GM20431 (cell line): Measurements from ENCODE around the gene CBLL1.

Experiments
- in situ Hi-C: fragments of 300-500 bp; cut with MseI, MboI; formaldehyde crosslinking; loops from one replicate; pipeline ENCODE4 v1.15.0; 2020; ENCODE audit warnings: low sequenced_read_pairs; ENCODE audit not compliant: unreplicated experiment

Gene CBLL1

DNA sequence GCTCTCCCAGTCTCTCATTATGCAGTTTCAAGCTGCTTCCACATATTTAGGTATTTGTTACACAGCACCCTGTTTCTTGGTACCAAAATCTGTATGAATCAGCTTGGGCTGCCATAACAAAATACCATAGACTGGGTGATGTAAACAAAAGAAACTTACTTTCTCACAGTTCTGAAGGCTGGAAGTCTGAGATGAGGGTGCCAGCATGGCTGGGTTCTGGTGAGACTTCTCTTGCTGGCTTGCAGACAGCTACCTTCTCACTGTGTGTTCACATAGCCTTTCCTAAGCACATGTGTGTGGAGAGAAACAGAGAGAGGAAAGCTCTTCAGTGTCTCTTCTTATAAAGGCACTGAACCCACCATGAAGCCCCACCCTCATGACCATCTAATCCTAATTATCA is 15.7 kb upstream of the CBLL1 start:
- in situ Hi-C loops: no loop called here

DNA sequence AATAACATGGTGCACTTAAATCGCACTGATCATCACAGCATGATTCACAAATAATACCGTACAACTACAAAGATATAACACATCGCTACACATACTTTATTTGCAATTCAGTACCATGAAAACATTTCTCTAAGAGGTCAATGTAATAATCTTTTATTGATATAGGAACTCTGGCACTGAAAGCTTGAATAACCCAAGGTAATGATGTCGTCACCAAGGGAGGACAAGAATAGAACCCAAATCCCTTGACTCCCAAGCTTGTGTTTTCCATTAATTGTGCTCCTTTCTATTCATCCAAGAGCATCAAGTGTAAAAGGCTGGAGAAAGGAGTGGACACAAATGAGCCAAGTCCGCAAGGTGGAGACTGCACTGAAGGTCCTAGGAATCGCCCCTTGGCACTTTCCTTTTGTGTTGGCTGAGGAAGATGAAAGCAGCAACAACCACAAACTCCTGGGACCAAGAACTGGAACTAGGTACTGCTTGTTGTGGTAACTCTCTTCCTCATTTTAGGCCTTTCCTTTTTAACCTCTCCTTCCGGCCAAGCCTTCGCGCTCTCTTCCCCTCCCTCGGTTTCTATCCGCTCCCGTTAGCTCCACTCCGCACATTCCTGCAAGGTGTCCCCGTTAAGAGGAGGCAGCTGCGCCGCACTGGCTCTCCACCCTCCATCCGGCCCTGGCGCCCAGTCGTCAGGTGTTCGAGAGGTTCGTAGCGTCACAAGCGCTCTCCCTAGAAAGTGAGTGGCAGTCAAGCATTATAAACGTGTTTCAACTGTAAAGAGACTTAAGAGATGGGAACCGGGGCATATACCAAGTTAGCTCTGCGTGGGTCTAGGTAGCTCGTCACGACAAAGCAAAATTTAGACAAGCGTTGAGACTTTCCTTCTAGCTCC is 1.0 kb upstream of the CBLL1 start:
- in situ Hi-C loops: no loop called here

DNA sequence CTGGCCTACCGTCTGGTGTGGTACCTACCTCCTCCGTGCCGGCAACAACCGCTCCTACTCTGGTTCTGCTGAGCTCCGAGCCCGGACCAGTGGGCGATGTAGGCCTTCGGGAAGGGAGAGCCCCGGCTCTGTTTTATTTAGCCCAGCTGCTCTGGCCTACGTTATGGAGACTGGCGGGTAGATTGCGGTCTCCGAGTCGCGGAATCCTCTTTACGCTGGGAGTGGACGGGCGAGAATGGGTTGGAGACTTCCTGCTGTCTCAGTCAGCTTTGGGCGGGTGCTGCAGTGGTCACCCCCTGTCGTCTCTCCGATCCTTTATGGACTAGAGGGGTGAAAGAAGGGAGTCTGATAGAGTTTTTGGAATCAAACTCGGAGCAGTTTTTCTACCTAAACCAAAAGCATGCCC is 406 bp downstream of the CBLL1 start:
- in situ Hi-C loops: no loop called here

DNA sequence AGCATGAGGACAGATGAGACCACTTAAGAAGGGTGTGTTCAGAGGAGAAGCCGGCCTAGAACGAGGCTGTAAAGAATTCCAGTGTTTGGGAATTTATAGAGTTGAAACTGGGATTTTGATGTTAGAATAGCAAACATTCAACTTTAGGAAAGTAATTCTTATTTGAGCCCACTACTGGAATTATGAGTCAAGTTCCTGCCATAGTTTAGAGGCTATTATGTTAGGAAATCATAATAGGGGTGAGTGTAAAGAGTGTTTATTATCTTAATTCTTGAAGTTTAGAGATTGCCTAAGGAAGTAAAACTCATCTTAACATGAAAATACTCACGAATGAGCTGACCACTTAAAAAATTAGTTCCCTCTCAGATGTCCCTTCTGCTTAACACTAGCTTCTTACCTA is 2.1 kb downstream of the CBLL1 start:
- in situ Hi-C loops: no loop called here

DNA sequence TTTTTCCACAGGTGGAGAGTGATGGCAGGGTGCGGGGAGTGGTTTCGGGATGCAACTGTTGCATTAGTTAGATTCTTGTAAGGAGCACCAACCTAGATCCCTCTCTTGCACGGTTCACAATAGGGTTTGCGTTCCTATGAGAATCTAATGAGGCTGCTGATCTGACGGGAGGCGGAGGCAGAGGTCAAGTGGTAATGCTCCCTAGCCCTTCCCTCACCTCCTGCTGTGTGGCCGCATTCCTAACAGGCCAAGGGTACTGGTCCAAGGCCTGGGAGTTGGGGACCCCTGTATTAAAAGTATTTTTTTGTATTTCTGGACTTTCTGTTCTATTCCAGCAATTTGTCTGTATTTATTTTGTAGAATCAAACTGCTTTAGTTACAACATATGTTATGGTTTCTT is 7.2 kb downstream of the CBLL1 start:
- in situ Hi-C loops: no loop called here

DNA sequence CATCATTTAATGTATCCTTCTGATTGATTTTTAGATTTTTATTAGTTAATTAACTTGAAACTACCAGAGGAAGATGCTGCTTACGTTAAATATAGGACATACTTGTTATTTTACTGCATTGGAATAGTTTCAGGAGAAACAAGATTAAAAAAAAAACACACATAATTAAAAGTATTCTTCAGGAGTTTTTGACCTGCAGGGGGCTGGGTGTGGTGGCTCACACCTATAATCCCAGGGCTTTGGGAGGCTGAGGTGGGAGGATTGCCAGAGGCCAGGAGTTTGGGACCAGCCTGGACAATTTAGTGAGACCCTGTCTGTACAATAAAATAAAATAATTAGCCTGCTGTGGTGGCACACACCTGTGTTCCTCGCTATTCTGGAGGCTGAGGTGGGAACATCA is 10.7 kb downstream of the CBLL1 start:
- in situ Hi-C loops: no loop called here

DNA sequence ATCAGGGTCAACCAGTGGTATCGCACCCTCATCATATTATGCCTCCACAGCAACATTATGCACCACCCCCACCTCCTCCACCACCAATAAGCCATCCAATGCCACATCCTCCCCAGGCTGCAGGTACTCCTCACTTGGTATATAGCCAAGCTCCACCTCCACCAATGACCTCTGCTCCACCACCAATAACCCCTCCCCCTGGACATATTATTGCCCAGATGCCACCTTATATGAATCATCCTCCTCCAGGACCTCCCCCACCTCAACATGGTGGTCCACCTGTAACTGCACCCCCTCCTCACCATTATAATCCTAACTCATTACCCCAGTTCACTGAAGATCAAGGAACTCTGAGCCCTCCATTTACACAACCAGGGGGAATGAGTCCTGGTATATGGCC is 14.7 kb downstream of the CBLL1 start:
- in situ Hi-C loops: no loop called here

DNA sequence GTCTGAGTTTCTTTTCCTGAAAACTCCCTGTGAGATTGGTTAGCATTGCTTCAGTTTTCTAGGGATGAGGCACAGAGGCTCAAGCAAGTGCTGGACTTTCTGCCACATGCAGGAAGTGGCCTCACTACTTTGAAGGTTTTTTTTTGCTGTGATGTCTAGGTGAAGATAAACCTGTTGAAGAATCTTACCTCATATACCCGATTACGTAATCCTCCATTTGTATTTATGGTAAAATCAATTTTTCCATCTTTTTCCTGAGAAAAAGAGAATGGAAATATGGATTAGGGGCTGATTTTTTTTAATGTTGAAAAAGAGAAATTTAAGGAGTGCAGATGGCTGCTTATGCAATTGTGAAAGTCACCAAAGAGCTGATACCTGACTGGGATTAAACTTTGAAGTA is 23.4 kb downstream of the CBLL1 start:
- in situ Hi-C loops: no loop called here

DNA sequence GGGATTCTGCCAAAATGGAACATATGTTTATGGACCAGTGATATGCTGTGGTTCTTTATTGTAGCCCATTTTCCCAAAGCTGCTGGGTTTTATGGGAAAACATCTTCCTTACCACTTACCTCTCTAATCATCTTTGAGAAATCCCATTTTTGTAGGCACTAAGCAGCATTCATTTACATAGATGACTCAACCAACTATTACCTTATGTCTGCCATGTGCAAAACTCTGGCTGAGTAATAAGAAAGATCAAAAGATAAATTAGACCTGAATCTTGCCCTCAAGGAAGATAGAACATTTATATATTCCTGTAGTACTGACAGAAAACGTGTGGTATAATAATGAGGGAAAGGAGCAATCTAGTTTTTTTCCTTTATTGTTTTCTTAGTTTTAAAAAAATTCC is 24.3 kb downstream of the CBLL1 start:
- in situ Hi-C loops: no loop called here

DNA sequence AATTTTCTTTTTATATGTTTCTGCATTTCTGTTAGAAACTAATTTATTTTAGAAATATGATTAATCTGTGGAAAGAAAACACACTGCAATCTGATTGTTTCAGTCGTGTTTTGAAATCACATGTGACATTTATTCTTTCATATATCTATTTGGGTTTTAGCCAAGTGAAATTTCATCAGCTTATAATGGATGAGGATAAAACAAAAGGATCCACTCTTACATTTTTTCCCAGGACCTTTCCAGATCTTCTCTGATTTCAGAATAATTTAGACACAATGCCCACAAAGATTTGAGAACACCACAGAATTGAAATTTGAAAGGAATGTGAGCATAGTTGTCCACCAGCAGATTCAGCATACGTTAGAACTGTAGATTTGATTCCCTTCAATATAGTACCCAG is 29.1 kb downstream of the CBLL1 start:
- in situ Hi-C loops: no loop called here

DNA sequence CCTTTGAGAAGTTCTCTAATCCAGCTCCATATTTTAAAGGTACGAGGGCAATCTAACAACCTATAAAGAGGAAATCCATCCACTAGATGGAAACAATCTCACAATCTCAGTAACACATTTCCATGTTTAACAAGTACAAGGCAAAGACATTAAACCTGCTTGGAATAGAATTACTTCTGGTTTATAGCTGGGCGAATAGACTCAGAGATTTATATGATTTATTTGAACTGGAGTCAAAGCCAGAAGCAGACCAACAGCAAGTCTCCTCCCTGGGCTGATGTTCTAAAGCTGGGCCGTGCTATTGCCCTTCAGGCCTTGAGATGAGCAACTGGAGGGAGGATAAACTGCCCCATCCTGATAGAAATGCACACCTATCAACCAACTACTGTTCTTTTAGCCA is 33.8 kb downstream of the CBLL1 start:
- in situ Hi-C loops: no loop called here

DNA sequence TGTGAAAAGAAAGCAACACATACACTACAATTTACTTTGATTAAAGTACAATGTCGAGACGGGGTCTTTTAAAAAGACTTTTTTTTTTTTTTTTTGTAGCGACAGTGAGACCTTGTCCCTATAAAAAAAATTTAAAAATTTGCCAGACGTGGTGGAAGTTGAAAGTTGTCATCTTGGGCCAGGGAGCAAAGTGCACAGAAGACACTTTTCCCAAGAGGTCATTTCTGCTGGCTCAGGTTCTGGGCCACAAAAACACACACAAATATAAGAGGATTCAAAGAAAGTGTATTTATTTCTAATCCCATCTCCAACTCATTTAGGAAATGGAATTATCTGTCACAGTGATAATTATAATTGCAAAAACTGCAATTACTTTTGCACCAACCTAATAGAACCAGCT is 34.3 kb downstream of the CBLL1 start:
- in situ Hi-C loops: no loop called here

DNA sequence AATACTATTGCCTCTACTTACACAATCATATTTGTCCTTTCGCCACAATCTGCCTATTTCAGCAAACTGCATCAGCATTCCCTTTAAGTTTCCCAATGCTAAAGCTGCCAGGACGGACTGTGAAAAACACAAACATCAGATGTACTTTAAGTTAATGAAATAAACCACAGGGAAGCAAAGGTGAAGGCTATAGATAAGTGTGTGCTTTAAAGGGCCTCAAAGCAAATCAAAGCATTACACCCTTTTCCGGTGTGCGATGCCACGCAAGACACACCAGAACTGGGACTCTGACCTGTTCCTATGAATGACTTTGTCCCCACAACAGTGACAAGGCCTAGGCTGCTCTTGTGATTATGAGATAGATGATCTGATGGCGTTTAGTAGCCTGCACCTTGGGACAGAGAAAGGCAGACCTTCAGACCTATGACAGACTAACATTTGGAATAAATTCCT is 35.7 kb downstream of the CBLL1 start:
- in situ Hi-C loops: no loop called here

DNA sequence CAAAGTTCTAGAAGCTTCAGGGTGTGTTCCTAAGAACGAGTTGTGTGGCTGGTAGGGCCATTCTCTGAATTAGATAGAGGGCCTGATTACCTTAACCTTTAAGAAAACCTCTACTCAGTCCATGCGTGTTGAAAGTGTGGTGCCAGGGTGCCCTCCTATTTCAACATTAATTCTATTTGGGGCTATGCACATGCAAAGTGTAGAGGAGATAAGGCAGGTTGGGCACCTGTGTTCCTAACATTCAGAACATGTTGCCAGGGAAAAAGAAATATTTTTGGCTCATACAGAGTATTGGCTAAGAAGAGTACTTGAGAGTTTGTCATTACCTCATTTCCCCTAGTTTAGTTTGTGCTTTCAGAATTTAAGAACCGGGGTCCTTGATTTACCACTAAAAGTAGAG is 38.4 kb downstream of the CBLL1 start:
- in situ Hi-C loops: no loop called here

DNA sequence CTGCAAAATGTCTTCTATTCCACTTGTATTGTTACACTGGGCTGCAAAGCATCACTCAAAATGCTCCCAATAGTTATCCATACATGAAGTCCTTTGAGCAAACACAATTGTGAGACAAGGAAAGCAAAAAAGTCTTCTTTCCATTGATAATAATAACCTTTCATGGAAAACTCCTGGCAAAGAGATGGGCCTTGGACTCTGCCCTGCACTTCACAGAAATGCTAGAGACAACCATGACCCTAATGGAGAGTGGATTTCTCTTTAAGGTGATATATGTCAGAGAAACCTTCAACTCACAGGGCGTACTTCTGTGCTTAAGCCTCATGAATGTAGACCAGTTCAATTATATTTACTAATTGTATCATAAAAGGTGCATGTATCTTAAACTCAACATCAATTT is 39.7 kb downstream of the CBLL1 start:
- in situ Hi-C loops: no loop called here

DNA sequence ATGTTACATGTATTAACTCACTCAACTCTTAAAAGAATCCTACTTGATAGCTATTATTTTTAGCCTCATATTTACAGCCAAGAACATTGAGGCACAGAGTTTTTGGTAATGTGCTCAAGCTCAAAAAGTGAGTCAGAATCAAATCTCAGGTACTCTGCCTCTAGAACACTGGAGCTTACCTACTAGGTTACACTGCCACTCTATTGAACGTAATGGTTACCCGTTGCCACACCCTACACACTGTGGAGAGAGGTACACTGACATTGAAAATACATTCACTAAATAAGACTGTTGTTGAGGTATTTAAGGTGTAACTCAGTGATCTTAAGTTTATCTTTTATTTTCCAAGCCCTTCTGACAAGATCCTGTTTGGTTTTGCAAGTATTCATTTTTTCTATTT is 41.2 kb downstream of the CBLL1 start:
- in situ Hi-C loops: no loop called here

DNA sequence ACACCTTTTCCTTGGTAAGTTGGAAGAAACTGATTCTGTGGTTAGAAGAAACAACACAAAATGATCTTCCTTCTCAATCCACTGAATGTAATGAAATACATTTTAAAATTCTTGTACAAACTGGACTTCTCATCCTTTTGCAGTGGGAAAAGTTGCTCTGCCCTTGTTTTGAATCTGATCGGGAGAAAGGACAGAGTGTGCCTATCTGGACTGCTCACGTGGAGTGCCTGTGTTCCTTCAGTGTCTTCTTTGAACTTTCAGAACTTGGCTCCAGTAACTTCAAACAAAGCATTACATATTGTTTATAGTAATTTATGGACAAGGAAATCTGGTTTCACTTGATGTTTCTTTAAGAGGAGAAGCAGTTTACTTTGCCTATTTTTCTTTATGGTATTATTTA is 42.0 kb downstream of the CBLL1 start:
- in situ Hi-C loops: no loop called here

DNA sequence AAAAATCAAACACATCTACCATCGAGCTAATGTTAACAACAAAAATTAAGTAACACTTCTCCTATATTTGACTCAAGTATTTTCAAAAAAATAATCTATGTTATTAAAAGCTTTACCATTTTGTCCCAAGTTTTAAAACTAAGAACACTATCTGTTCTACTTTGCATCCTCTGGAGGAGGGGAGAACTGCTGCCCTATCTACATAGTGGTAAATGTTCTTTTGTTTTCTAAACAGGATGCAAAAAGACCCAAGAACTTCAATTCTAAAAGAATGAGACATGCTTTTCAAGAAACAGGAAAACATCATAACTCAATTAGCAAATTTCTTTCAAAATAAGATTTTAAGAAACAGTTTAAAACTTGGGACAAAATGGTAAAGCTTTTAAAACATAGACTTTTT is 44.3 kb downstream of the CBLL1 start:
- in situ Hi-C loops: no loop called here

DNA sequence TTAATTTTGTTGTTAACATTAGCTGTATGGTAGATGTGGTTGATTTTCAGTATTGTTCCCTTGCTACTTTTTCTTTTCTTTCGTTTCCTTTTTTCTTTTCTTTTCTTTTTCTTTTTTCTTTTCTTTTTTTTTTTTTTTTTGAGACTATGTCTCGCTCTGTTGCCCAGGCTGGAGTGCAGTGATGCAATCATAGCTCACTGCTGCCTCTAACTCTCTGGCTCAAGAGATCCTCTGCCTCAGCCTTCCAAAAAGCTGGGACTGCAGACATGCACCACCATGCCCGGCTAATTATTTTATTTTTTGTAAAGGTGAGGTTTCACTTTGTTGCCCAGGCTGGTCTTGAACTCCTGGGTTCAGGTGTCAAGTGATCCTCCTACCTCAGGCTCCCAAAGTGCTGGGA is 44.7 kb downstream of the CBLL1 start:
- in situ Hi-C loops: no loop called here

DNA sequence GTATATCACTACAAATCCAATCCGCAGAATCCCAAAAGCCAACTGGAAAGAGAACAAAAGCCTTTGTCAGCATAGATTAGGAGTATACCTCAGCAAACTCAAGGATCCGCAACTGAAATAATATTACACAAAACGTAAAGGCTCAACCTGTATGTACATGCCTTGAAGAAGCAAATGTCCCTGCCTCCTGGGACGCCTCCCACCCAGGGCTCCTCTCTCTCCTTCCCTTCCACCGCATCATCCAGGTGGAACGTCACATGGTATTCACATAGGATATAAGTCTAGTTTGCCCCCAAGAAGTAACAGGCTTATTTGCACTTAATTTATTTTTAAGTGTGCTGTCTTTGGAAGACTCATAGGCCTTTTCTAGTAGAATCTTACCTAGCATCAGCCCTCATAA is 45.7 kb downstream of the CBLL1 start:
- in situ Hi-C loops: no loop called here

DNA sequence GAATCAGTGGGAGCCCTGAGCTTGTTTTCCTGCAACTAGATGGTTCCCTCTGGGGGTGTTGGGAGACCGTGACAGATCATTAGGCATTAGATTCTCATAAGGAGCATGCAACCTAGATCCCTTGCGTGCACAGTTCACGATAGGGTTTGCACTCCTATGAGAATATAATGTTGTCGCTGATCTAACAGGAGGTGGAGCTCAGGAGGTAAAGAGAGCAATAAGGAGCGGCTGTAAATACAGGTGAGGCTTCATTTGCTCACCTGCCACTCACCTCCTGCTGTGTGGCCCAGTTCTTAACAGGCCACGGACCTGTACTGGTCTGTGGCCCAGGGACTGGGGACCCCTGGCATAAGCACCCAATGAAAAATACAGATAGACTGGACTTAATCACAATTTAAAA is 48.4 kb downstream of the CBLL1 start:
- in situ Hi-C loops: no loop called here

DNA sequence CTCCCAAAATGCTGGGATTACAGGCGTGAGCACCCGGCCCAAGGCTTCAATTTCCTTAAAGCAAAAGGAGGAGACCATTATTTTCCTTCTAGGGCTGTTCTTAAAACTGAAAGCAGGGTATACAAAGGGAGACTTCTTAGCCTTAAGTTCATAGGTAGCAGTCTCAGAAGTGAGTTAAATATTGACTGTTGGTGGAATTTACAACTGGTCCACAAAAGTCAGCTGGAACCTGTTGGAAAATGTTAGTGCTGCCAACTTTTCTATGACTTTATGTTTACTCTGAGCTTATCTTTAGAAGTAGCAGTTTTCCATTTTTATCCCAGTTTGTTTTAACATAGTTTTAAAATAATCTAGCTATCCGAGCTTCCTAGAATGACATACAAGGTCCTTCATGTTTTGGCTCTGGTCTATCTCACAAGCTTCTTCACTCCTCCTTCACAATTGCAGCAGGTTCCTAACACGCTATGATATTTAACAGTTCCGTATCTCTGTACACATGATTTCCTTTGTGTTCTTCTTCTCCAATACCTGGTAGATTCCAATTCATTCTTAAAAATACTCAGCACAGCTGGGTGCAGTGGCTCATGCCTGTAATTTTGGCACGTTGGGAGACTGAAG is 55.8 kb downstream of the CBLL1 start:
- in situ Hi-C loops: no loop called here
